Lower lobe of right lung (tissue), 2 donors: Measurements from ENCODE around the gene FARP2. TPM values are rescaled to one million over a fixed set of nuclear protein-coding genes. Genes with fewer than 3 reads are reported as not detected.

Source experiments
- ATAC-seq, 2 donors: fragments of 200-7000 bp; cut with Tn5 transposase; one replicate each; pipeline ENCODE4 v1.9.1; 2020 to 2022; ENCODE audit warnings: mild to moderate bottlenecking in 2 of 2, moderate library complexity in 2 of 2
- DNase-seq: peaks from one replicate; pipeline ENCODE4 v3.0.0-alpha.2; 2020
- H3K27ac ChIP-seq: fragments of 200-600 bp; one replicate; pipeline ENCODE4 v1.8.0; 2022
- H3K27me3 ChIP-seq: fragments of 200-600 bp; one replicate; pipeline ENCODE4 v1.8.0; 2022; ENCODE audit warnings: low read depth
- H3K36me3 ChIP-seq: fragments of 200-600 bp; one replicate; pipeline ENCODE4 v1.8.0; 2022; ENCODE audit warnings: mild to moderate bottlenecking
- H3K4me1 ChIP-seq: fragments of 200-600 bp; one replicate; pipeline ENCODE4 v1.8.0; 2022
- H3K4me3 ChIP-seq: fragments of 200-600 bp; one replicate; pipeline ENCODE4 v1.8.0; 2022; ENCODE audit warnings: mild to moderate bottlenecking
- H3K9me3 ChIP-seq: fragments of 200-600 bp; one replicate; pipeline ENCODE4 v1.8.0; 2022
- CTCF ChIP-seq: fragments of 200-600 bp; IDR thresholded peaks from one replicate; pipeline ENCODE4 v1.8.0; 2022; ENCODE audit warnings: antibody characterized with exemption, mild to moderate bottlenecking
- intact Hi-C: fragments of 100-400 bp; cut with DNase I; formaldehyde crosslinking; loops from one replicate; pipeline ENCODE4 v1.11.0; 2022
- total RNA-seq: library from RNA; stranded (reverse); fragmentation: NEBNext Ultra II Directional; extraction: Animal tissue kit (Norgen Biotek cat#: 25700); gene quantifications from one replicate; pipeline ENCODE4 v1.2.1, GENCODE V29; 2021
- donor health status: DM: no; HTN: yes; CAD: no; lungs with severe emphysema.

The FARP2 gene
- total RNA-seq, 1 donor from 2014 or later: 42.4 TPM

DNA sequence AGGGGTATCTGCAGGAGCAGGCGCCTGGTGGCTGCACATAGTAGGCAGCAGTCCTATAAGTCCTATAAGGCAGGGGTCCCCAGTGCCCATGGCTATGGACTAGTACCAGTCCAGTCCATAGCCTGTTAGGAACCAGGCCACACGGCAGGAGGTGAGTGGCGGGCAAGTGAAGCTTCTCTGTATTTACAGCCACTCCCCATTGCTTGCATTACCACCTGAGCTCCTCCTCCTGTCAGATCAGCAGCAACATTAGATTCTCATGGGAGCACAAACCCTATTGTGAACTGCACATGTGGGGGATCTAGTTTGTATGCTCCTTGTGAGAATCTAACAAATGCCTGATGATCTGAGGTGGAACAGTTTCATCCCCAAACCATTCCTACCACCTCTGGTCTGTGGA is 119.2 kb downstream of the FARP2 start:
- no peak for DNase-seq
- H3K36me3 ChIP-seq: peaks cover 34% of the 10 kb centered on the region

DNA sequence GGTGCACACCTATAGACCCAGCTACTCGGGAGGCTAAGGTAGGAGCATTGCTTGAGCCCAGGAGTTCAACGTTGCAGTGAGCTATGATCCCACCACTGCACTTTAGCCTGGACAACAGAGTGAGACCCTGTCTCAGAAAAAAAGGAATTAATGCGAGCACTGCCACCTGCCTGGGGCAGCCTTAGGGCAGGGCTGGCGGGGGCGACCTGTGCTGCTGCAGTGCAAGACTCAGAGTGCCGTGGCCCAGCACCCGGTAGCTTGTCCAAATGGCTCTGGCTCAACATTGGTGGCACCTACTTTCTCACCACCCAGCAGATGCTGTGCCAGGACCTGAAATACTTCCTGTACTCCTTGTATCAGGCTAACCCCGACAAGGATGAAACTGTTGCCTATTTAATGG is 122.1 kb downstream of the FARP2 start:
- DNase-seq: no peak
- intact Hi-C loops: no loop called here
- Histone ChIP-seq H3K4me3 (no peak overlapping the region), H3K4me1 (no peaks in the 10 kb centered on the region), H3K36me3 (peaks cover 36% of the 10 kb centered on the region), H3K27me3 (no peaks in the 10 kb centered on the region), H3K27ac (no peak overlapping the region), H3K9me3 (no peaks in the 10 kb centered on the region)
- no peak for TF ChIP-seq CTCF
- no peak for ATAC-seq

More for the DNA sequence above, 119.2 kb downstream of the FARP2 start:
- ATAC-seq: no peak
- no peaks in the 10 kb centered on the region for H3K27me3 ChIP-seq
- no peak overlapping the region for H3K4me3 ChIP-seq
- H3K9me3 ChIP-seq: no peaks in the 10 kb centered on the region
- no peak for TF ChIP-seq CTCF
- no peak overlapping the region for H3K27ac ChIP-seq
- H3K4me1 ChIP-seq: no peaks in the 10 kb centered on the region
- intact Hi-C loops: no loop called here

DNA sequence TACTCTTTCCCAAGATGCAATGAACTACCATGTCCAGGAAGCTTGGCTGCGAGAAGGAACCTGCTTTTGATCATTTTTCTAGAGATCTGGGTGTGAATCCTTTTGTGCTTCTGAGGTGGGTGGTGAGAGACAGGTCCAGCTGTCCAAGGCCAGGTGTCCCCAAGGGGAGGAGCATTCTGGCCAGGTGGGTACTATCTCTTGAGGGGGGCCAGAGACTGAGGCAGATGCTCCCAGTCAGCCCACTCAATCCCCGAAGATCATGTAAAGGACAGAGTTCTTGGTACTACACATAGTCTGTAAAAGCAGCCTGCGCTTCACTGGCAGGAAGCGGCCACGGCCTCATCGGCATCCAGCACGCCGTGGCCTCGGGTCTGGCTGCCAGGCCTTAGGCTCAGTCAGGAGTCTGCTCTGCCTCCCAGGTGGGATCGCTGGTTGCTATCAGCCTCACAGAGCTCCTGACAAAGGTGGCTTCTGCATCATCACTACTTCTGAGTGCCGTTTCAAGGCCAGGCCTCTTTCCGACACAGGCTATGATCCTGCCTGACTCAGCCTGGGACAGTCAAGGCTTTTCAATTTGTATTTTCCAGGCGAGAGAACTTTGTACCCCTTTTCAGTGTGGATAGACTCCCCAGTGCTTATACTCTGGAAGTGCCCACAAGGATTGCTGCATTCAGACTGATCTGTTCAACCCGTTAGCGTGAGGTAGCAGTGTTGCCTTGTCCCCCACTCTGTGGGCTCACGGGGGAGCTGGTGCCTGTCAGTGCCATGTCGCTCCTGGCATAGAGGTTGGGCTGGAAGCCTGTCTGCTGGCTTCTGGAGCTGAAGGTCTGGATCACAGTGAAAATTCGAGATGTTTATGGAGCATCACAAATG is 123.2 kb downstream of the FARP2 start:
- ATAC-seq: no peak
- no peak for TF ChIP-seq CTCF

DNA sequence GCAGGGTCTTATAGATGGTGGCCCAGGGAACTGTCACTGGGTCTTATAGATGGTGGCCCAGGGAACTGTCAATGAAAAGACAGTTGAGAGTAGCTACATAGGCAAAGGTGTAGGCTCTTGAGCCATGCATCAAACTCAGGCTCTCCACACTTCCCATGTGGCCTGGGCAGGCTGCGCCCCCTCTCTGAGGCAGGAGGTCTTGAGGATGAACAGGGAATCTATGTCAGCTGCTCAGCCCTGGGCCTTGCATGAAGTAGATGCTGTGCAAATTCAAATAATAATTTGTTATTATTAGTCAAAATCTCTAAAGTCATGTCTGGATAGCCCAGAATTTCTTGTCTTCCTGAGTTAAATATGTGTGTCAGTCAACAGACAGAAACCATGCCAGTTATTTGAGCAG is 125.6 kb downstream of the FARP2 start:
- H3K4me3 ChIP-seq: no peak overlapping the region
- intact Hi-C loops: no loop called here
- H3K9me3 ChIP-seq: no peaks in the 10 kb centered on the region
- no peaks in the 10 kb centered on the region for H3K4me1 ChIP-seq
- H3K36me3 ChIP-seq: peaks cover 42% of the 10 kb centered on the region
- no peaks in the 10 kb centered on the region for H3K27me3 ChIP-seq
- no peak for ATAC-seq
- no peak for TF ChIP-seq CTCF
- no peak overlapping the region for H3K27ac ChIP-seq
- no peak for DNase-seq

More for the DNA sequence above, 123.2 kb downstream of the FARP2 start:
- Histone ChIP-seq H3K27ac (no peak overlapping the region), H3K4me1 (no peaks in the 10 kb centered on the region), H3K36me3 (peaks cover 45% of the 10 kb centered on the region), H3K9me3 (no peaks in the 10 kb centered on the region), H3K27me3 (no peaks in the 10 kb centered on the region), H3K4me3 (no peak overlapping the region)
- intact Hi-C loops: no loop called here
- no peak for DNase-seq

DNA sequence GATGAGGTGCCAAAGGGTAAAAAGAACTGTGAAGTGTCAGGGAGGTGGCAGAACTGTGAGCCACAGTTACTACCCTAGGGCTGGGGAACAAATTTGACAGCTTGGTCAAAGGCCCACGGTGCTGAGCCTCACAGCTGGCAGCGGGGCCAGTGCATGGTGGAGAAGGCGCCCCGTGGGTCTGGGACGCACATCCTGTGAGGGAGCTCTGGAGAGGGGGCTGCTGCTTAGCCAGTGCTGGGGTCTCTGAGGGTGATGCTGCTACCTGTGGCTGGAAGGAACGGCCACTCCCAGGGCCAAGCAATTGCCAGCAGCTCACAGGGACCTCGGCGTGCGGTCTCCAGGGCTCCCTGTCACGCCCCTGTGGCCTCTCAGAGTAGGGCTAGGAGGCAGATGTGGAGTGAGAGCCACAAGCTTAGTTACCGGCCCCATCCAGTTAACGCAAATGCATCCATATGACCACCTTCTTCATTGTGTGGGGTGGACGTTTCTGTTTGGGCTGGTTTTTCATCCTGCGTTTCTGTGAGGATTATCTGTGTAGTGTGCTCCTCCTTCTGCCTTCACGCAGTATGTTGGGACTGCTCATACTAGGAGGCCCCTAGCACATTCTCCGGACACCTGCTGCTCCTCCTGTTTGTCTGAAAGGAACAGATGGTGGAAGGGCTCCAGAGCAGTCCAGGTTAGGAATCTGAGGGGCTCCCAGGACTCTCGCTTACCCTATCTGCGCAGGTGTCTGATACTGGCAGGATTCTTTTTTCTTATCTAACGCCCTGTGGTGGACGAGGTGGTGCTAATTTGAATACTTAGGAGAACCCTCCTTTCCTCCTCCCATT is 126.3 kb downstream of the FARP2 start:
- Histone ChIP-seq H3K4me3 (no peak overlapping the region), H3K27ac (no peak overlapping the region), H3K27me3 (no peaks in the 10 kb centered on the region), H3K4me1 (no peaks in the 10 kb centered on the region), H3K36me3 (peaks cover 47% of the 10 kb centered on the region), H3K9me3 (no peaks in the 10 kb centered on the region)
- intact Hi-C loops: no loop called here
- DNase-seq (no peak), ATAC-seq (no peak)
- TF ChIP-seq CTCF: no peak
